HK-2 (cell line): ENCODE results near the gene DEDD2.

Experiments used
- DNase-seq: peaks from one replicate; pipeline ENCODE4 v3.0.0-alpha.2; 2018; ENCODE audit not compliant: unreplicated experiment

DEDD2 gene

GRCh38 chr19:42248270-42249148 lies 31.0 kb upstream of the DEDD2 start:
- no peak for DNase-seq

- DNase-seq: no peak
These were observed 30.2 kb upstream of the DEDD2 start for GRCh38 chr19:42247640-42248199.

- DNase-seq: no peak
These were observed 29.6 kb upstream of the DEDD2 start for GRCh38 chr19:42246922-42247639.

- DNase-seq: peak; percentile 58
These were observed 28.9 kb upstream of the DEDD2 start for GRCh38 chr19:42246143-42246921.

GRCh38 chr19:42245231-42245630 lies 27.8 kb upstream of the DEDD2 start:
- no peak for DNase-seq

- peak; percentile 94 for DNase-seq
These were observed 27.1 kb upstream of the DEDD2 start for GRCh38 chr19:42244347-42245220.

- peak; percentile 97 for DNase-seq
These were observed 25.3 kb upstream of the DEDD2 start, which contains the start of gene GSK3A for GRCh38 chr19:42242512-42243409. TSS of gene GSK3A (minus strand) at chr19:42242602. CDS start at chr19:42242465, 137 bp downstream.

- no peak for DNase-seq
These were observed 24.6 kb upstream of the DEDD2 start for GRCh38 chr19:42242069-42242511.

- DNase-seq: no peak
These were observed 23.8 kb upstream of the DEDD2 start for GRCh38 chr19:42241279-42241678.

- no peak for DNase-seq
These were observed 22.2 kb upstream of the DEDD2 start for GRCh38 chr19:42239544-42240220.

- DNase-seq: no peak
These were observed 17.7 kb upstream of the DEDD2 start for GRCh38 chr19:42235181-42235580.

GRCh38 chr19:42234364-42234763 lies 16.9 kb upstream of the DEDD2 start:
- no peak for DNase-seq

- DNase-seq: no peak
These were observed 16.3 kb upstream of the DEDD2 start for GRCh38 chr19:42233678-42234292.

GRCh38 chr19:42233106-42233505 lies 15.6 kb upstream of the DEDD2 start:
- DNase-seq: no peak

GRCh38 chr19:42232435-42232834 lies 15.0 kb upstream of the DEDD2 start:
- no peak for DNase-seq

- DNase-seq: no peak
These were observed 13.1 kb upstream of the DEDD2 start for GRCh38 chr19:42230571-42230970.

- DNase-seq: no peak
These were observed 12.4 kb upstream of the DEDD2 start for GRCh38 chr19:42229855-42230351.

- no peak for DNase-seq
These were observed 11.9 kb upstream of the DEDD2 start for GRCh38 chr19:42229301-42229854.
